Cardiac muscle cell (in vitro differentiated cells and primary cell): Measurements from ENCODE around the gene SLC25A21. TPM values are rescaled to one million over a fixed set of nuclear protein-coding genes. Genes with fewer than 3 reads are reported as not detected.

Experiments used
- DNase-seq, 2 donors: peaks; one replicate each; pipeline versions ENCODE4 v3.0.0 to v3.0.0-alpha.2; 2010 to 2017; ENCODE audit warnings: low read depth in 1 of 2, low spot score in 1 of 2
- H3K27ac ChIP-seq: fragments of 200-600 bp; sonication (generic); 2 replicates; pipeline ENCODE4 v1.5.1; 2016
- H3K27me3 ChIP-seq: fragments of 200-600 bp; sonication (generic); 2 replicates; pipeline ENCODE4 v1.6.0; 2016; ENCODE audit warnings: control low read depth
- H3K36me3 ChIP-seq: fragments of 200-600 bp; sonication (generic); 2 replicates; pipeline ENCODE4 v1.5.1; 2016; ENCODE audit warnings: control low read depth
- H3K4me1 ChIP-seq: fragments of 200-600 bp; sonication (generic); 2 replicates; pipeline ENCODE4 v1.8.1; 2017; ENCODE audit warnings: low read depth, mild to moderate bottlenecking, mixed run types
- H3K4me3 ChIP-seq: fragments of 200-600 bp; sonication (generic); 2 replicates; pipeline ENCODE4 v1.5.1; 2016; ENCODE audit warnings: mild to moderate bottlenecking
- H3K9me3 ChIP-seq: fragments of 200-600 bp; sonication (generic); 2 replicates; pipeline ENCODE4 v1.5.1; 2017; ENCODE audit warnings: low read depth, mild to moderate bottlenecking, control low read depth
- CTCF ChIP-seq: IDR thresholded peaks from 2 replicates; pipeline ENCODE4 v1.5.1; 2012; ENCODE audit warnings: low read depth, mild to moderate bottlenecking, low read length
- polyA plus RNA-seq: library from polyadenylated mRNA; unstranded; fragments of >200 nt; fragmentation: Nextera tagmentation; extraction: Ambion mirVana; gene quantifications from 2 replicates; pipeline ENCODE4 v1.2.1, GENCODE V29; 2016
- total RNA-seq: library from RNA; depleted of rRNA; stranded (reverse); fragments of >200 nt; gene quantifications from 2 replicates; pipeline ENCODE4 v1.2.3, GENCODE V29; 2016

The SLC25A21 gene
- total and polyA plus RNA-seq, 2 experiments from 2014 or later: 0.63 to 8.4 TPM

GRCh38 chr14:36829547-36829946, 342.9 kb downstream of the SLC25A21 start:
- Histone ChIP-seq H3K9me3 (no peaks in the 10 kb centered on the region), H3K36me3 (no peaks in the 10 kb centered on the region)

GRCh38 chr14:36827861-36828260, 344.5 kb downstream of the SLC25A21 start:
- H3K27ac ChIP-seq: no peak overlapping the region
- H3K9me3 ChIP-seq: no peaks in the 10 kb centered on the region
- DNase-seq: no peak
- H3K36me3 ChIP-seq: no peaks in the 10 kb centered on the region
- H3K4me1 ChIP-seq: peaks cover 8% of the 10 kb centered on the region
- H3K27me3 ChIP-seq: peaks cover 7% of the 10 kb centered on the region
- no peak overlapping the region for H3K4me3 ChIP-seq
- TF ChIP-seq CTCF: no peak

More at GRCh38 chr14:36829547-36829946, 342.9 kb downstream of the SLC25A21 start:
- H3K27me3 ChIP-seq: no peaks in the 10 kb centered on the region
- no peak for TF ChIP-seq CTCF
- no peak overlapping the region for H3K4me3 ChIP-seq
- no peak overlapping the region for H3K27ac ChIP-seq
- H3K4me1 ChIP-seq: peaks cover 8% of the 10 kb centered on the region
- peak in 1 of 2 donors; percentile 46 for DNase-seq

- no peak overlapping the region for H3K4me3 ChIP-seq
- no peak overlapping the region for H3K27ac ChIP-seq
- H3K36me3 ChIP-seq: no peaks in the 10 kb centered on the region
- no peak for DNase-seq
- no peaks in the 10 kb centered on the region for H3K9me3 ChIP-seq
- H3K4me1 ChIP-seq: peaks cover 8% of the 10 kb centered on the region
- no peak for TF ChIP-seq CTCF
- peaks cover 7% of the 10 kb centered on the region for H3K27me3 ChIP-seq
These were observed 345.8 kb downstream of the SLC25A21 start for GRCh38 chr14:36826614-36827013.

- H3K27me3 ChIP-seq: peaks cover 7% of the 10 kb centered on the region
- no peak for DNase-seq
- H3K27ac ChIP-seq: no peak overlapping the region
- no peaks in the 10 kb centered on the region for H3K36me3 ChIP-seq
- H3K4me3 ChIP-seq: no peak overlapping the region
- H3K9me3 ChIP-seq: no peaks in the 10 kb centered on the region
- no peak for TF ChIP-seq CTCF
- peaks cover 7% of the 10 kb centered on the region for H3K4me1 ChIP-seq
These were observed 347.6 kb downstream of the SLC25A21 start for GRCh38 chr14:36824854-36825253.

GRCh38 chr14:36823651-36824050, 348.8 kb downstream of the SLC25A21 start:
- Histone ChIP-seq H3K36me3 (no peaks in the 10 kb centered on the region), H3K27ac (no peak overlapping the region), H3K27me3 (peaks cover 10% of the 10 kb centered on the region), H3K9me3 (no peaks in the 10 kb centered on the region), H3K4me1 (peaks cover 8% of the 10 kb centered on the region), H3K4me3 (no peak overlapping the region)
- TF ChIP-seq CTCF: no peak
- no peak for DNase-seq

- no peak overlapping the region for H3K27ac ChIP-seq
- no peak for TF ChIP-seq CTCF
These were observed 349.7 kb downstream of the SLC25A21 start for GRCh38 chr14:36822685-36823084.

More at GRCh38 chr14:36822685-36823084, 349.7 kb downstream of the SLC25A21 start:
- H3K36me3 ChIP-seq: no peaks in the 10 kb centered on the region
- H3K4me1 ChIP-seq: peaks cover 9% of the 10 kb centered on the region
- no peak overlapping the region for H3K4me3 ChIP-seq
- no peaks in the 10 kb centered on the region for H3K9me3 ChIP-seq
- no peak for DNase-seq
- H3K27me3 ChIP-seq: peaks cover 17% of the 10 kb centered on the region
